ENCODE measurements around the gene LAPTM5. TPM values are rescaled to one million over a fixed set of nuclear protein-coding genes. Genes with fewer than 3 reads are reported as not detected.

LAPTM5 gene
- polyA plus RNA-seq, 3 donors, result 1,019 to 1,669 (median 1,153) TPM

GRCh38 chr1:30787856-30788495, 30.4 kb upstream of the LAPTM5 start:
- 94% methylated on average over 17 of the region's 21 CpGs for WGBS (ENCODE audit: insufficient coverage)
- TF ChIP-seq, protein P1, sequence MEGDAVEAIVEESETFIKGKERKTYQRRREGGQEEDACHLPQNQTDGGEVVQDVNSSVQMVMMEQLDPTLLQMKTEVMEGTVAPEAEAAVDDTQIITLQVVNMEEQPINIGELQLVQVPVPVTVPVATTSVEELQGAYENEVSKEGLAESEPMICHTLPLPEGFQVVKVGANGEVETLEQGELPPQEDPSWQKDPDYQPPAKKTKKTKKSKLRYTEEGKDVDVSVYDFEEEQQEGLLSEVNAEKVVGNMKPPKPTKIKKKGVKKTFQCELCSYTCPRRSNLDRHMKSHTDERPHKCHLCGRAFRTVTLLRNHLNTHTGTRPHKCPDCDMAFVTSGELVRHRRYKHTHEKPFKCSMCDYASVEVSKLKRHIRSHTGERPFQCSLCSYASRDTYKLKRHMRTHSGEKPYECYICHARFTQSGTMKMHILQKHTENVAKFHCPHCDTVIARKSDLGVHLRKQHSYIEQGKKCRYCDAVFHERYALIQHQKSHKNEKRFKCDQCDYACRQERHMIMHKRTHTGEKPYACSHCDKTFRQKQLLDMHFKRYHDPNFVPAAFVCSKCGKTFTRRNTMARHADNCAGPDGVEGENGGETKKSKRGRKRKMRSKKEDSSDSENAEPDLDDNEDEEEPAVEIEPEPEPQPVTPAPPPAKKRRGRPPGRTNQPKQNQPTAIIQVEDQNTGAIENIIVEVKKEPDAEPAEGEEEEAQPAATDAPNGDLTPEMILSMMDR (IDR thresholded peaks at IDR 0.05), result no peak
- intact Hi-C loops (cut with micrococcal nuclease), result no loop called here
- Mint-ChIP-seq H3K9me3 (peaks cover 0 to 5% (median 2%) of the 10 kb centered on the region in 7 donors), H3K36me3 (no peaks in the 10 kb centered on the region), H3K4me1 (peaks cover 37% of the 10 kb centered on the region), H3K4me3 (no peak overlapping the region), H3K27me3 (ENCODE audit: low read depth in 3 of 3) (peaks cover 17 to 29% (median 20%) of the 10 kb centered on the region in 3 donors), H3K27ac (peak overlapping the region in 1 of 7 donors; percentile 60)
- H3K79me2 ChIP-seq (ENCODE audit: insufficient read depth, low read length), result peaks cover 1% of the 10 kb centered on the region
- H3K9me3 ChIP-seq (replicated peaks in 1 of 2; ENCODE audit: control insufficient read depth in 1 of 2, insufficient read depth in 1 of 2, low read length in 2 of 2), result peaks cover 0 to 5% of the 10 kb centered on the region in 2 donors
- H3K4me1 ChIP-seq (ENCODE audit: control insufficient read depth in 1 of 2, insufficient read depth in 2 of 2, low read length in 2 of 2), result peaks cover 34 to 46% of the 10 kb centered on the region in 2 donors
- peaks cover 0 to under 1% of the 10 kb centered on the region in 2 donors for H3K27me3 ChIP-seq (ENCODE audit: control insufficient read depth in 2 of 2, insufficient read depth in 2 of 2, low read length in 2 of 2)
- H3K9ac ChIP-seq (ENCODE audit: insufficient read depth, low read length, poor library complexity, severe bottlenecking), result no peak overlapping the region
- DNase-seq, result no peak
- no peak overlapping the region for H3K4me2 ChIP-seq (replicated peaks; ENCODE audit: extremely low read depth, low read length, poor library complexity, severe bottlenecking)
- H3K36me3 ChIP-seq (replicated peaks in 1 of 2; ENCODE audit: control insufficient read depth in 1 of 2, insufficient read depth in 2 of 2, low read length in 2 of 2), result no peaks in the 10 kb centered on the region
- peaks cover 4% of the 10 kb centered on the region for H4K20me1 ChIP-seq (ENCODE audit: insufficient read depth, low read length)
- no peak overlapping the region for H3K27ac ChIP-seq (ENCODE audit: low read depth in 1 of 2, low read length in 2 of 2)
- H2AFZ ChIP-seq (ENCODE audit: insufficient read depth, low read depth, low read length, poor library complexity, severe bottlenecking), result no peak overlapping the region
- H3K4me3 ChIP-seq (replicated peaks in 1 of 3; ENCODE audit: low read depth in 2 of 3, low read length in 3 of 3), result no peak overlapping the region

DNA sequence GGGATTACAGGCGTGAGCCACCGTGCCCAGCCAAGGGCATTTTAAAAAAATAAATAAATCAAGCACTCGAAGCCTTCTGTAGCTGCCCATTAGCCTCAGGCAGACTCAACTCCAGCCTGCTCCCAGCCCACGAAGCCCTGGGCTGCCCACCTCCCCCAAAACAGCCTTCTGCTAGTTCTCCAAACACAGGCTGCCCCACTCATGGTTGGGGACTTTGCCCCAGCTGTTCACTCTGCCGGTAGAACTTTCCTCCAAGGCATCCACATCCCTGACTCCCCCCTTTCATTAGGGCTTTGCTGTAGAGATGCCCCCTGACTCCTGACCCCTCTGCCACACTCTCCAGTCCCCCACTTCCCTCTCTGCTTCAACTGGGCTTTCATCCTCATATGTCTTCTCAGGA, 29.7 kb upstream of the LAPTM5 start:
- no peak for DNase-seq
- H3K36me3 ChIP-seq (replicated peaks in 1 of 2; ENCODE audit: control insufficient read depth in 1 of 2, insufficient read depth in 2 of 2, low read length in 2 of 2), result no peaks in the 10 kb centered on the region
- peaks cover 5% of the 10 kb centered on the region for H3K79me2 ChIP-seq (ENCODE audit: insufficient read depth, low read length)
- H3K4me1 Mint-ChIP-seq, result peaks cover 44% of the 10 kb centered on the region
- TF ChIP-seq, protein P1 (IDR thresholded peaks at IDR 0.05), result no peak
- H3K4me3 Mint-ChIP-seq, result no peak overlapping the region
- H3K27me3 Mint-ChIP-seq (ENCODE audit: low read depth in 3 of 3), result peaks cover 17 to 29% (median 20%) of the 10 kb centered on the region in 3 donors
- no peak overlapping the region for H3K4me2 ChIP-seq (replicated peaks; ENCODE audit: extremely low read depth, low read length, poor library complexity, severe bottlenecking)
- H2AFZ ChIP-seq (ENCODE audit: insufficient read depth, low read depth, low read length, poor library complexity, severe bottlenecking), result no peak overlapping the region
- peaks cover 0 to 5% (median 2%) of the 10 kb centered on the region in 7 donors for H3K9me3 Mint-ChIP-seq
- intact Hi-C loops (cut with micrococcal nuclease), result no loop called here
- H3K27ac Mint-ChIP-seq, result no peak overlapping the region
- H3K27me3 ChIP-seq (ENCODE audit: control insufficient read depth in 2 of 2, insufficient read depth in 2 of 2, low read length in 2 of 2), result no peaks in the 10 kb centered on the region
- 86% methylated on average over 5 of the region's 5 CpGs for WGBS (ENCODE audit: insufficient coverage)
- H3K36me3 Mint-ChIP-seq, result no peaks in the 10 kb centered on the region
- peaks cover 4% of the 10 kb centered on the region for H4K20me1 ChIP-seq (ENCODE audit: insufficient read depth, low read length)
- H3K4me3 ChIP-seq (replicated peaks in 1 of 3; ENCODE audit: low read depth in 2 of 3, low read length in 3 of 3), result no peak overlapping the region
- peaks cover 41 to 53% of the 10 kb centered on the region in 2 donors for H3K4me1 ChIP-seq (ENCODE audit: control insufficient read depth in 1 of 2, insufficient read depth in 2 of 2, low read length in 2 of 2)
- H3K27ac ChIP-seq (ENCODE audit: low read depth in 1 of 2, low read length in 2 of 2), result no peak overlapping the region
- peaks cover 0 to 5% of the 10 kb centered on the region in 2 donors for H3K9me3 ChIP-seq (replicated peaks in 1 of 2; ENCODE audit: control insufficient read depth in 1 of 2, insufficient read depth in 1 of 2, low read length in 2 of 2)
- H3K9ac ChIP-seq (ENCODE audit: insufficient read depth, low read length, poor library complexity, severe bottlenecking), result no peak overlapping the region
